RWPE2 (cell line): Measurements from ENCODE around the gene LPCAT3.

Source experiments
- ATAC-seq: fragments of 200-7000 bp; cut with Tn5 transposase; 3 replicates; pipeline ENCODE4 v1.9.1; 2021; ENCODE audit warnings: low read depth
- DNase-seq: peaks from one replicate; pipeline ENCODE4 v3.0.0-alpha.2; 2020; ENCODE audit warnings: low spot score
- H3K27ac ChIP-seq: fragments of 450-650 bp; 2 replicates; pipeline ENCODE4 v1.5.1; 2017; ENCODE audit warnings: mild to moderate bottlenecking; ENCODE audit not compliant: poor library complexity, severe bottlenecking
- H3K27me3 ChIP-seq: fragments of 250-450 bp; sonication (Bioruptor Pico); 2 replicates; pipeline ENCODE4 v1.5.1; 2021; ENCODE audit warnings: mild to moderate bottlenecking, moderate library complexity; ENCODE audit not compliant: insufficient read depth, poor library complexity, severe bottlenecking
- H3K36me3 ChIP-seq: fragments of 250-450 bp; sonication (Bioruptor Pico); 2 replicates; pipeline ENCODE4 v1.5.1; 2020; ENCODE audit warnings: low read depth, mild to moderate bottlenecking, moderate library complexity
- H3K4me1 ChIP-seq: fragments of 250-450 bp; sonication (Bioruptor Pico); 2 replicates; pipeline ENCODE4 v1.5.1; 2021; ENCODE audit warnings: mild to moderate bottlenecking, moderate library complexity; ENCODE audit not compliant: insufficient read depth, poor library complexity, severe bottlenecking
- H3K4me3 ChIP-seq: fragments of 250-450 bp; sonication (Bioruptor Pico); 2 replicates; pipeline ENCODE4 v1.5.1; 2021; ENCODE audit warnings: mild to moderate bottlenecking, moderate library complexity; ENCODE audit not compliant: severe bottlenecking
- H3K9me3 ChIP-seq: fragments of 250-450 bp; sonication (Bioruptor Pico); 2 replicates; pipeline ENCODE4 v1.5.1; 2021; ENCODE audit warnings: mild to moderate bottlenecking, moderate library complexity; ENCODE audit not compliant: severe bottlenecking
- CTCF ChIP-seq: fragments of 450-650 bp; IDR thresholded peaks from one replicate; pipeline ENCODE4 v1.5.1; 2017; ENCODE audit warnings: mild to moderate bottlenecking, moderate library complexity; ENCODE audit not compliant: poor library complexity, severe bottlenecking

The LPCAT3 gene

DNA sequence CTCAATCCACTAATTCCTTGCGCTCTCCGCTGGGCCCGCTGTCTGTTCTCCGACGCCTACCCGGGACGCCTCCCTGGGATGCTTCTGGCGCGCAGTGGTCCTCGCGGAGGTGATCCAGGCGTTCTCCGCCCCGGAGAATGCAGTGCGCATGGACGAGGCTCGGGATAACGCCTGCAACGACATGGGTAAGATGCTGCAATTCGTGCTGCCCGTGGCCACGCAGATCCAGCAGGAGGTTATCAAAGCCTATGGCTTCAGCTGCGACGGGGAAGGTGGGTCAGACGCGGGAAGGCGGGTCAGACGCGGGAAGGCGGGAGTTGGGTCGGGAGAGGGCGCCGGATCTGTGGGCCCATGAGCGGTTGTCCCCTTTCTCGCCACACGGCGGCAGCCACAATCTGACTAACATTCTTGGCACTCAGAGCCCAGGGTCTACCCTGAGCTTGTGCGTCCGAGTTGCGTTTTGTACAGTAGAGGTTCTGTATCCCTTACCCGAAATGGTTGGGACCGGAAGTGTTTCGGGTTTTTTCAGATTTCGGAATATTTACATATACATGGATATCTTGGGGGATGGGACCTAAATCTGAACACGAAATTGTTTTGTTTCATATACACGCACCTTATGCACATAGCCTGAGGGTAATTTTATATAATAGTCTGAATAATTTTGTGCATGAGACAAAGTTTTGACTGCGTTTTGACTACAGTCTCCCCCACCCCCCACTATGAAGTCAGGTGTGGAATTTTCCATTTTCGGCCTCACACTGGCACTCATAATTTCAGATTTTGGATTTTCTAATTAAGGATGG, 73.7 kb downstream of the LPCAT3 start:
- ATAC-seq (peak; percentile 39), DNase-seq (peak; percentile 92)
- Histone ChIP-seq H3K4me1 (peaks cover 16% of the 10 kb centered on the region), H3K9me3 (no peaks in the 10 kb centered on the region), H3K36me3 (peaks cover 19% of the 10 kb centered on the region), H3K4me3 (peak overlapping the region; percentile 43), H3K27ac (peak overlapping the region; percentile 96), H3K27me3 (no peaks in the 10 kb centered on the region)
- peak; percentile 95 for TF ChIP-seq CTCF

DNA sequence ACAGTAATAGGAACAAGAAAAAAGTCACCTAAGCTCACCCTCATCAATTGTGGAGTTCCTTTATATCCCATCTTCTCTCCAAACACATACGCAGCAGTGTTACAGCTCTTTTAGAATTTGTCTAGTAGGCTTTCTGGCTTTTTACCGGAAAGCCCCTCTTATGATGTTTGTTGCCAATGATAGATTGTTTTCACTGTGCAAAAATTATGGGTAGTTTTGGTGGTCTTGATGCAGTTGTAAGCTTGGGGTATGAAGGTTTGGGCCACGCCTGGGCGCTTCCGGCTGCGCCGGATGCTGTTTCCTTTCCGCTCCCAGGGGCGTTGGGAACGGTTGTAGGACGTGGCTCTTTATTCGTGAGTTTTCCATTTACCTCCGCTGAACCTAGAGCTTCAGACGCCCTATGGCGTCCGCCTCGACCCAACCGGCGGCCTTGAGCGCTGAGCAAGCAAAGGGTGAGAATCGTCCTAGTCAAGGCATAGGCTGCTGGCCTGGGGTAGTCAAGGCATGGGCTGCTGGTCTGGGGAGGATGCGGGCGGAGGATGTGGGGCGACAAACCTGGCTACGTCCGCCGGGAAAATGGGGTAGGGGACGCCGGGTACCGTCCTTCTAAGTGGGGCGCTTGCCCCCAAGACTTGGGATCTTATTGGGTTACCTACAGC, 74.4 kb downstream of the LPCAT3 start, which contains the start of the genes C12orf57 and RNU7-1:
TSS of gene C12orf57 (plus strand) at position 301 of the 659 bp plus-strand sequence. CDS start at position 401, 100 bp downstream.
TSS of gene RNU7-1 (plus strand) at position 95 of the 659 bp plus-strand sequence.
- DNase-seq: no peak
- Histone ChIP-seq H3K9me3 (no peaks in the 10 kb centered on the region), H3K4me3 (peak within 1 kb of the TSS; percentile 43), H3K36me3 (peaks cover 26% of the 10 kb centered on the region), H3K27me3 (no peaks in the 10 kb centered on the region), H3K4me1 (peaks cover 16% of the 10 kb centered on the region), H3K27ac (peak within 1 kb of the TSS; percentile 96)
- TF ChIP-seq CTCF: no peak
- peak; percentile 45 for ATAC-seq

- DNase-seq (no peak), ATAC-seq (peak; percentile 26)
- Histone ChIP-seq H3K36me3 (peaks cover 29% of the 10 kb centered on the region), H3K4me1 (peaks cover 16% of the 10 kb centered on the region), H3K27ac (peak overlapping the region; percentile 96), H3K4me3 (peak overlapping the region; percentile 43), H3K9me3 (no peaks in the 10 kb centered on the region), H3K27me3 (no peaks in the 10 kb centered on the region)
- no peak for TF ChIP-seq CTCF
These were observed 74.9 kb downstream of the LPCAT3 start for GRCh38 chr12:6943389-6943721.

DNA sequence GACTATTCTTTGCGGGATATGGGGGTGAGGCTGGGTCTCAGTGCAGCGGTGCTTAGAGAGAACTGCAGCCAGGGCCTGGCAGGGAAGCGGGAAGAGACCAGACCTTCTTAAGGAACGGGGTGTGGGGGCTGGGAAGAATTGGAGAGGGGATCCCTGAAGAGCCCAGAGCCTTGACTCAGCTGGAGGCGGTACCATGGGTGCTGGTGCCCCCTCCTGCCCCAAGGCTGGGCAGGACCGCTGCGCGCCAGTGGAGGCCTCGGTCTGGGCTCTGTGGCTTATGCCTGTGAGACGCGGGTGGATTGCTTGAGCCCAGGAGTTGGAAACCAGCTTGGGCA, 76.0 kb downstream of the LPCAT3 start:
- Histone ChIP-seq H3K9me3 (no peaks in the 10 kb centered on the region), H3K27me3 (no peaks in the 10 kb centered on the region), H3K4me1 (peaks cover 16% of the 10 kb centered on the region), H3K4me3 (no peak overlapping the region), H3K36me3 (peaks cover 29% of the 10 kb centered on the region), H3K27ac (peak overlapping the region; percentile 96)
- DNase-seq (no peak), ATAC-seq (no peak)
- no peak for TF ChIP-seq CTCF
